Fibroblast of pulmonary artery (primary cell): ENCODE results near the gene ABI3BP.

ENCODE experiments used
- DNase-seq: peaks from one replicate; pipeline ENCODE4 v3.0.0-alpha.2; 2010; ENCODE audit warnings: low read depth
- H3K4me3 ChIP-seq: replicated peaks from 2 replicates; pipeline ENCODE4 v1.5.1; 2011; ENCODE audit warnings: low read depth, mild to moderate bottlenecking, control low read depth, low read length, moderate library complexity
- TF ChIP-seq, protein P1 (sequence below): IDR thresholded peaks from 2 replicates; pipeline ENCODE4 v1.5.1; 2011; ENCODE audit warnings: mild to moderate bottlenecking, control low read depth, low read length, inconsistent platforms; ENCODE audit errors: missing control alignments

ABI3BP gene

DNA sequence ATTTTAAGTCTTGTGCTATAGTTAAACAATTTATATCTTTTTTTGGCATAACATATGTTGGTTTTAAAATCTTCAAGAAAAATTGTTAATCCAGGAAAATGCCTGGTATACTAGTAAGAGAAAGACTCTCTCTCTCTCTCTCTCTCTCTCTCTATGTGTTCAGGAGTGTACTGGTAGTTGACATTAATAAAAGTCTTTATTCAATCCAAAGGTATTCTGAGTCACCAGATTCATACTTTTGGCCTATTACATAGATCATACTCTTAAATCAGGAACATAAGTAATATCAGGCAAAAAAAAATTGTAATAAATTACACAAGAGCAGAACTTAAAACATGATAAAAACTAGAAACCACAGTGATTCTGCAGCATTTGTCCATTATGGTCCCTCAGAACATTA lies 213.7 kb downstream of the ABI3BP start:
- DNase-seq = no peak
- TF ChIP-seq, protein P1, sequence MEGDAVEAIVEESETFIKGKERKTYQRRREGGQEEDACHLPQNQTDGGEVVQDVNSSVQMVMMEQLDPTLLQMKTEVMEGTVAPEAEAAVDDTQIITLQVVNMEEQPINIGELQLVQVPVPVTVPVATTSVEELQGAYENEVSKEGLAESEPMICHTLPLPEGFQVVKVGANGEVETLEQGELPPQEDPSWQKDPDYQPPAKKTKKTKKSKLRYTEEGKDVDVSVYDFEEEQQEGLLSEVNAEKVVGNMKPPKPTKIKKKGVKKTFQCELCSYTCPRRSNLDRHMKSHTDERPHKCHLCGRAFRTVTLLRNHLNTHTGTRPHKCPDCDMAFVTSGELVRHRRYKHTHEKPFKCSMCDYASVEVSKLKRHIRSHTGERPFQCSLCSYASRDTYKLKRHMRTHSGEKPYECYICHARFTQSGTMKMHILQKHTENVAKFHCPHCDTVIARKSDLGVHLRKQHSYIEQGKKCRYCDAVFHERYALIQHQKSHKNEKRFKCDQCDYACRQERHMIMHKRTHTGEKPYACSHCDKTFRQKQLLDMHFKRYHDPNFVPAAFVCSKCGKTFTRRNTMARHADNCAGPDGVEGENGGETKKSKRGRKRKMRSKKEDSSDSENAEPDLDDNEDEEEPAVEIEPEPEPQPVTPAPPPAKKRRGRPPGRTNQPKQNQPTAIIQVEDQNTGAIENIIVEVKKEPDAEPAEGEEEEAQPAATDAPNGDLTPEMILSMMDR = no peak

DNA sequence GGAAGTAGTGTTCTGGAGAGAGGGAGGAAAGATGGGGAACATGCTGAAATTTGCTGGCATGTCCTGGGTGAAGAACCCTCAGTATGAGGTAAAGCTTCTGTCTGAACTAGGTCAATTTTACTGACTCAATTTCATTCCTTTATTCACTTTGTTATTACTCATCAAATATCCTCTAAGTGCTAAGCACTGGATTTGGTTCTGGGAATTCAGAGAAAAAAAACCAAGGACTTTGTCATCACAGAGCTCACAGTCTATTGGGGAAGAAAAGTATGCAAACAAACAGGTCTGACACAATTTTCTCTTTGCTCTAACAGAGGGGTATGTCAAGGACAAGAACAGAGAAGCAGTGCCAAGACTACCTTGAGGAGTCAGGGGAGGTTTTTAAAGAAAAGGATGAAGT lies 215.9 kb downstream of the ABI3BP start:
- TF ChIP-seq, protein P1 = no peak
- no peak for DNase-seq
- H3K4me3 ChIP-seq = no peak overlapping the region

More for the DNA sequence above, 213.7 kb downstream of the ABI3BP start:
- no peak overlapping the region for H3K4me3 ChIP-seq

DNA sequence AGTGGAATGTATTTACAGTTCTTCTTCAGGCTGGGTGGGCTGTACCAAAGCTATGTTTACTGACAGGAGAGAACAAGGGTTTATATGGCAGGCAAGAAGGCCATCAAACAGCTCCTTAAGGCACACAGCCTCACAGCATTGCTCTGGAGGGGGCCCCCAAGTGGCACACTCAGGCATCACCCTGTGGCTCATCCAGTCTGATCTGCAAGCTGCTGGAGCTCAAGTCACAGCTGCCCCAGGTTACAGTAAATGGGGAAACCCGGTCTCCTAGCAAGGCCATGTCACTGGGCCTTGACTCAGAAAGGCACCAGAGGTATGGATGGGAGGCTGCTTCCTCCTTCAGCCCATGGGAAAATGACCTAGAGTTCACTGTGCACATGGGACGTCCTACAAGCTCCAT lies 216.5 kb downstream of the ABI3BP start:
- DNase-seq = no peak
- H3K4me3 ChIP-seq = no peak overlapping the region
- TF ChIP-seq, protein P1 = no peak

DNA sequence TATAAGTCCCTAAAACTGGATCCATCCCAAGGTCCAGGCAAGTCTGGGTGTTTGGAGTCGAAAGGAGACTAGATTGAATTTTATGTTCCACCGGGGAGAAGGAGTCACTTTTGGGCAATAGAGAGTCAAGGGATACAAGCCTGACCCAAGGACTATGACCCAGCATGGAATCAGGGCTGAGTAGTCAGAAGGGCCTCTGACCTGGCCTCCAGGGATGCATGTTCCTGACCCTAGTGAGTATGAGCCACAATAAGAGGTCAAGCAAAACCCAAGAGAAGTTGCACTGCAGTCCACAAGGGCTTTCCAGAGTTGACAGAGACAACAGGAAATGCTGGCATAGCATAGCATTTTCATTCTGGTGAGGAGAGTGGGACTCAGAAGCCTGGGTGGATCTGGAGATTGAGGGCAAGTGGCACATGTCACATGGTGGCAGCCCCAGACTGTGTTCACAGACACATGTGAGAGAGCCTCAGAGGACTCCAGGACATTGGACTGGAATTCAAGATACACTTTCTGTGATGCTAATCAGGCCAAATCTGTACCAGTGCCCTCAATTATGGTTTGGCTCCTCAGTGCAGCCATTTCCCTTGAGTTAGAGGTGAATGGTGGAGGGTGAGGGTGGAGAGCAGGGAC lies 217.0 kb downstream of the ABI3BP start:
- TF ChIP-seq, protein P1 = no peak
- no peak overlapping the region for H3K4me3 ChIP-seq
- DNase-seq = no peak

DNA sequence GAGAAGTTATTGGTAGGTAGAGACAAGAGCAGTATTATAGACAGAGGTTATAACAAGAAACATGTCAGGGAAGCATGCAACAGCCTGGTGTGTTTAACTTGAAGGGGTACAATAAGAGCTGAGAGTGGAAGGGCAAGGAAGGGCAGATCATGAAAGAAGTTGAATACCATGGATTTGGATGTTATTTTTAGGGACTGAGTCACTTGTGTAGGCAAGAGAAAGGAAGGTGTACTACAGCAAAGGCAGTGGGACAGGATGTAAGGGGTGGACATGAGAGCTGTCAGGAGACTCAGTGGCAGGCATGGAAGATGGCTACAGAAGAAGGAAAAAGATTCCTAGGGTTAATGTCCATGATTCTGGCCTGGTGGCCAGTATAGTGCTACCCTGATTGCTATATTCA lies 217.6 kb downstream of the ABI3BP start:
- no peak overlapping the region for H3K4me3 ChIP-seq
- no peak for DNase-seq
- TF ChIP-seq, protein P1 = no peak

DNA sequence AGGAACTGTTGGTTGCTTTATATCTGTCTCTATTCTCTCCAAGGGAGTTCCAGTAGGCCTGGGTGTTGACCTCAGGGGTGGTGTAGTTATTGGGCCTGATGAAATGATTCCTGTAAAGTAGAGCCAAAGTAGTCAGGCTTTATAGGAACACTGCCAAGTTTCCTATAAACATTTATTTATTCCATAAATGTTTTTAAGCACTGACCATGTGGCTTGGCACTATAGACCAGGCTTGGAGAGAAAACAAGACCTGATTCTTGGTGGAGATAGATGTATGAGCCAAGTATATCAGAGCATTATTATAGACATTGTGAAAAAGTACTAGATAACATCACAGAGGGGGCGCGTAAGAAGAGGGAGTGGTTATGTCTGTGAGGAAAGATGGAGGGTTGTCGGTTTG lies 218.0 kb downstream of the ABI3BP start:
- TF ChIP-seq, protein P1 = no peak
- H3K4me3 ChIP-seq = no peak overlapping the region
- DNase-seq = no peak

DNA sequence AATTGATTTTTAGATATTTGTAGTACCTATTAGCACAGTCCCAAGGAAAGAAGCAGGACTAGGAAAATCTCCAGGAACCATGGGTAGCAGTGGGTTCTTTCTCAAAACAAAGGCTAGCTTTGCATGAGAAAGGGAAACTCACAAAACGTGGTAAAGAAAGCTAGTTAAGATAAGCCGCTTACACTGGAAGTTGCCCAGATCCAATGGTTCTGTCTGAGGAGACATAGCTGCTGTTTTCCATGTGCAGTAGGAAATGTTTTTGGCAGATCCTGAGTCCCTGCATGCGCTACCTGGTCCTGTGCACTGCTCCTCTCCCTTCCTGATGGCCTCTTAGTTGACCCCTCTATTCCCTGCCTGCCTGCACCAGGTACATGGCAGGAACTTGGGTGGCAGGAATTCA lies 223.5 kb downstream of the ABI3BP start:
- H3K4me3 ChIP-seq = no peak overlapping the region
- DNase-seq = no peak
- TF ChIP-seq, protein P1 = no peak
